ENCODE data around the gene IFIT5.

- no peak for TF ChIP-seq CTCF (IDR thresholded peaks at IDR 0.05)
- TF ChIP-seq POLR2AphosphoS5 (IDR thresholded peaks at IDR 0.05; ENCODE audit: insufficient read depth in 1 of 2, low read depth in 1 of 2): no peak
Observed at GRCh38 chr10:89463846-89464537, 49.6 kb downstream of the IFIT5 start.

Measured in vagina (tissue), 2 donors.